GM18907 (cell line): ENCODE measurements around the gene IQCK.
A peak's percentile ranks its signal among the peaks of the same experiment; 100 is the strongest.

Experiments
- ATAC-seq: cut with Tn5 transposase; IDR thresholded peaks from one replicate; pipeline ENCODE4 v1.9.1; 2021; ENCODE audit warnings: mild to moderate bottlenecking, moderate library complexity; ENCODE audit not compliant: unreplicated experiment

The IQCK gene

GRCh38 chr16:19879241-19879792 is 161.2 kb downstream of the IQCK start:
- ATAC-seq = no peak

- ATAC-seq = no peak
Measured at GRCh38 chr16:19881028-19881427, 163.0 kb downstream of the IQCK start.

GRCh38 chr16:19881783-19882182 is 163.7 kb downstream of the IQCK start:
- no peak for ATAC-seq

GRCh38 chr16:19882186-19882585 is 164.1 kb downstream of the IQCK start:
- ATAC-seq = no peak

- no peak for ATAC-seq
Measured at GRCh38 chr16:19882646-19883045, 164.6 kb downstream of the IQCK start.

GRCh38 chr16:19883296-19883965 is 165.4 kb downstream of the IQCK start:
- ATAC-seq = no peak

GRCh38 chr16:19883966-19884485 is 166.0 kb downstream of the IQCK start:
- ATAC-seq = no peak

GRCh38 chr16:19884611-19885450 is 166.8 kb downstream of the IQCK start, which contains the start of gene GPRC5B:
Gene GPRC5B, minus strand, starts transcription at chr16:19884848. Its CDS starts 12,003 bp downstream, at chr16:19872845.
- ATAC-seq = no peak

GRCh38 chr16:19885451-19886072 is 167.5 kb downstream of the IQCK start:
- no peak for ATAC-seq

GRCh38 chr16:19886073-19886941 is 168.2 kb downstream of the IQCK start:
- peak; percentile 64 for ATAC-seq

GRCh38 chr16:19888834-19889233 is 170.8 kb downstream of the IQCK start:
- ATAC-seq = no peak

GRCh38 chr16:19890901-19891300 is 172.8 kb downstream of the IQCK start:
- ATAC-seq = no peak

- no peak for ATAC-seq
Measured at GRCh38 chr16:19892902-19893301, 174.8 kb downstream of the IQCK start.

- no peak for ATAC-seq
Measured at GRCh38 chr16:19894586-19894985, 176.5 kb downstream of the IQCK start.

GRCh38 chr16:19896951-19897350 is 178.9 kb downstream of the IQCK start:
- no peak for ATAC-seq

- ATAC-seq = no peak
Measured at GRCh38 chr16:19898166-19898565, 180.1 kb downstream of the IQCK start.

GRCh38 chr16:19898924-19899604 is 181.0 kb downstream of the IQCK start:
- ATAC-seq = no peak

- ATAC-seq = no peak
Measured at GRCh38 chr16:19899605-19899955, 181.5 kb downstream of the IQCK start.

- ATAC-seq = no peak
Measured at GRCh38 chr16:19901164-19901563, 183.1 kb downstream of the IQCK start.
